ENCODE results near the gene PLEKHG2. TPM values are rescaled to one million over a fixed set of nuclear protein-coding genes. Genes with fewer than 3 reads are reported as not detected.

PLEKHG2 gene
- total and polyA plus RNA-seq, 9 of the 15 experiments (the other 6 are each of a cell fraction or from before 2014, with no cell fraction given): 0.98 to 45.7 (median 9.8) TPM

GRCh38 chr19:39435499-39436349 lies 23.3 kb downstream of the PLEKHG2 start, which contains the start of gene RPS16 (continued):
- TF ChIP-seq CBX8 (IDR thresholded peaks at IDR 0.05; ENCODE audit: borderline replicate concordance, extremely low read depth, low read depth, low read length, poor library complexity, severe bottlenecking) (no peak), ZNF121 (CRISPR knock-in tag; conservative IDR thresholded peaks at IDR 0.05) (no peak), CREB5 (CRISPR knock-in tag; IDR thresholded peaks at IDR 0.05) (no peak), POLR2AphosphoS2 (IDR thresholded peaks at IDR 0.05; ENCODE audit: low read length) (peak; percentile 73; the same call in 1 of the 2 replicates), SAFB (IDR thresholded peaks at IDR 0.05; ENCODE audit: borderline replicate concordance, low read depth, low read length) (peak; percentile 33; the same call in 1 of the 2 replicates), ZNF76 (CRISPR knock-in tag; IDR thresholded peaks at IDR 0.05; ENCODE audit: borderline replicate concordance) (no peak), USF1 (CRISPR knock-in tag; IDR thresholded peaks at IDR 0.05) (no peak; the same call in 1 of the 2 replicates), MTA2 (IDR thresholded peaks at IDR 0.05; ENCODE audit: low read depth) (no peak), SRF (CRISPR knock-in tag; IDR thresholded peaks at IDR 0.05) (peak; percentile 42 to 81; a peak in 3 of 4 replicates), NKRF (IDR thresholded peaks at IDR 0.05; ENCODE audit: borderline replicate concordance) (peak; percentile 98), ZNF282 (CRISPR knock-in tag; IDR thresholded peaks at IDR 0.05) (no peak)
